AG08395 (cell line): ENCODE results near the gene TMEM239.
"Not testable (repeated sequence)": the region's sequence is repeated elsewhere in the genome, so short reads cannot be mapped to it uniquely, and the experiment has no call there.

Experiments
- DNase-seq: peaks from one replicate; pipeline ENCODE4 v3.0.0; 2012; ENCODE audit warnings: mixed read lengths, low spot score

TMEM239 gene

DNA sequence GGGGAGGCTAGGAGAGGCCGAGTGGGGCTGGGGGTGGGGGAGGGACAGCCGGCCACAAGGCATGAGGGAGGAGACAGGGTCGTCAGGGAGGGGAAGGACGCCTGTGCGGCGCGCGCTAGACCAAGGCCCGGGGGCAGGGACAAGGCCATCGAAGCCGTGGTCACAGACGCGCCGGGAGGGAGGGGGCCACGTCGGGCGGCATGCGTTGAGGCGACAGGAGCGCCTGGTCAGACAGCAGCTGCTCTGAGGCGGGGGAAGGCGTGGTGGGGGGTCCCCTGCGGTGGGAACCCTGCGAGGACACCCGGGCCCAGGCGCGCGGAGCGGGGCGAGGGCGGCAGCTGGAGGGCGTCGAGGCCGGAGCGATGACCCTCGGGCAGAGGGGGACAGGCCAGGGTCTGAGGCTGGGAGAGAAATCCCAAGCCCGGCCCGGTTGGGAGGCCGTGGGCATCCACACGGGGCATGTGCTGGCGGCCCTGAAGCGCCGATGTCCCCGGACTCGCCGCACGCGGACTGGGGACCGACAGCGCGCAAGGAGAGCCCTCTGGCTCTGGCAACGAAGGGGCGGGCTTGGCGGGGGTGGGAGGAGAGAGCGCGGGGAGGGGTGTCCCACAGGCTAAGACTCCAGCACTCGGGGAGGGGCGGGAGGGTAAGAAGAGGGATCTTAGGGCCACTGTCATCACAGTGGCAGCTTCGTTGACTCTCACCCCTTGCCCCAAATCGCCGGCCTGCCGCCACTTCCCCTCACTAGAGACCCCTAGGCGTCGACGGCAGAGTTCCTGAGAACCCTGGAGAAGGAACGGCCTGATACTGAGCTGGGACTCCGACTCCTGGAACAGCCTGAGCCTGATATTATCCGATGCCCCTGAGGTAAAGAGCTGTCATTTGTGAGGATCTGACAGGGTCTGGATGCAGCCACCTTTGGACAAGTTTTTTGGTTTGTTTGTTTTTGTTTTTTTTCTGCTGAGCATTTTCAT, 5.0 kb downstream of the TMEM239 start:
- no peak for DNase-seq

DNA sequence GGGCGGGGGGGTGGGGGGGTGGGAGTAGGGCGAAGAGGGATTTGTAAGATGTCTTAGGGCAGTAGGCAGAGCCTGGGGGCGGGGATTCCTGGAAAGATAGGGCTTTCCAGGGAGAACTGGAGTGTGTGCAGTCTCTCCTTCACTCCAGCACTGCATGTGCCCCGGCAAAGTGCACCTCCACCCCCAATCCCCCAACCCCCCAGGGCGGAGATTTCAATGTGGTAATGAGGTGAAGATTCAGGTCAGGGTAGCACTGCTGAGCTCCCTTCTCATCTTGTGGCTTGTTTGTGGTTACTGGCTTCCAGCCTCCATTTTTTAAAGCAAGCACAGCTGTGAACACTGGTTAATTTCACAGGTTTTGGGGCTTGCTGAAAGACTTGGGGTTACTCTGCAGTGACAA, 5.9 kb downstream of the TMEM239 start:
- DNase-seq = no peak

GRCh38 chr20:2825761-2826160, 9.6 kb downstream of the TMEM239 start:
- DNase-seq = no peak

GRCh38 chr20:2826655-2827054, 10.5 kb downstream of the TMEM239 start:
- DNase-seq = no peak

- no peak for DNase-seq
These were observed 13.2 kb downstream of the TMEM239 start for GRCh38 chr20:2829376-2829775.

DNA sequence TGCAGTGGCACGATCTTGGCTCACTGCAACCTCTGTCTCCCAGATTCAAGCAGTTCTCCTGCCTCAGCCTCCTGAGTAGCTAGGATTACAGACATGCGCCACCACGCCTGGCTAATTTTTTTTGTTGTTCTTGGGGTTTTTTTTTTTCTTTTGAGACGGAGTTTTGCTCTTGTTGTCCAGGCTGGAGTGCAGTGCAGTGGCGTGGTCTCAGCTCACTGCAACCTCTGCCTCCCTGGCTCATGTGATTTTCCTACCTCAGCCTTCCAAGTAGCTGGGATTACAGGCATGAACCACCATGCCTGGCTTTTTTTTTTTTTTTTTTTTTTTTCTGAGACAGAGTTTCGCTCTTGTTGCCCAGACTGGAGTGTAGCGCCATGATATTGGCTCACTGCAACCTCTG, 15.0 kb downstream of the TMEM239 start:
- not testable (repeated sequence) for DNase-seq

GRCh38 chr20:2833761-2834160, 17.6 kb downstream of the TMEM239 start:
- no peak for DNase-seq

- DNase-seq = no peak
These were observed 18.4 kb downstream of the TMEM239 start for GRCh38 chr20:2834401-2835110.

- no peak for DNase-seq
These were observed 19.2 kb downstream of the TMEM239 start for GRCh38 chr20:2835331-2835796.

- DNase-seq = no peak
These were observed 19.9 kb downstream of the TMEM239 start for GRCh38 chr20:2836035-2836434.

DNA sequence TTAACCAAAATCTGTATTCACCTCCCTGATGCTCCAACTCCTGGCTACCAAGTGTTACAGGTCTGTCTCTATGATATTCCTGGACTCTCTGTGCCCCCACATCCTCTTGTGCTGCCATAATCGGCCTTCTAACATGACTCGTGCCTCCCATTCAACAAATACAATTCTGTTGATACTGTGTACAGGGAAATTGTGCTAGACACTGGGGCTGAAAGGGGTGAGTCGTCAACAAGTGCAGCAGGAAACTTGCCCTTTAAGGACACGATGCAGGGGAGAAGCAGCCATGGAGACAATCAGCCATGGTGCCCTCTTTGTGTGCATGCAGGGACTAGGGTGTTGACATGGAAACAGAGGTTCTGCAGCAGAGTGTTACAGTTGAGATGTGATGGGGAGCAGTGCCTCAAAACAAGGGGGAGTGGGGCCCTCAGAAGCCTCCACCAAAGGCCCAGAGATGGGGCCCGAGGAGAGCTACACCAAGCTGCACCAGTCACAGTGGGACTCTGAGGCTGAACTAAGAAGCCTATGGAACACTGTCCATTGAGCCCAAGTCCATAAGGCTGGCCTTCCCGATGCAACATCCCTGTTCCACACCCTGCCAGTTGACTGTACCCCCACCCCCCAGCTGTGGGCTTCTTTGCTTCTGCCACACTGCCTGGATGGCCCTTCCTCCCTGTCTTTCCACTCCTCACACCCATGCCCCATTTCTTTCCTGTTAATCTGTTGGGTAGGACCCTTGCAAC, 21.2 kb downstream of the TMEM239 start:
- no peak for DNase-seq

DNA sequence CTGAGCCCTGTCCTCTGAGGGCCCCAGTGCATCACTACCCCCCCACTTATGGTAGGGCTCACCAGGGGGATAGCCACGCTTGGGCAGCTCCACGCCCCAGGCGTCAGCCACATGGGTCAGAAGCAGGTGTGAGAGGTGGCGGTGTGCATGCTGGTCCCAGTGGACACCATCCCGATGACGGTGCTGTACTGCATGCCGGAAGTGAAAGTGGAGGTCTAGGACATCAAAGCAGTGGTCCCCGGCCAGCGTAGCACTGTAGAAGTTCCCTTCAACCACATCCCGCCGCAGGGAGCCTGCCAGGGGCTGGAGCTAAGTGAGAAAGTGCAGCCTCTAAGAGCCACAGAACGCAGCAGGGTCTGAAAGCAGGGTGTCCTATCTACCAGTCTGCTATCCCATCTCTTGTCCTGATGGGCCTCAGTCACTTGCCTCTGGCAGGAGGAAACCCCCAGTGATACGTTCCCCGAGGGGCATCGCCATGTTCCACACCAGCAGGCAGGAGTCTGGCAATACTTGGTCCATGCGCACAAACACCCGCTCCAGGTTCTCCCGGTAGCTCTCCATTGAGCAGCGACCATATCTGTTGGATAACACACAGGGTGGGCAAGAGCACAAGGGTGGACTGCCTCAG, 22.1 kb downstream of the TMEM239 start:
- no peak for DNase-seq

- DNase-seq = no peak
These were observed 22.9 kb downstream of the TMEM239 start for GRCh38 chr20:2838847-2839671.

- DNase-seq = no peak
These were observed 23.6 kb downstream of the TMEM239 start for GRCh38 chr20:2839732-2840137.

DNA sequence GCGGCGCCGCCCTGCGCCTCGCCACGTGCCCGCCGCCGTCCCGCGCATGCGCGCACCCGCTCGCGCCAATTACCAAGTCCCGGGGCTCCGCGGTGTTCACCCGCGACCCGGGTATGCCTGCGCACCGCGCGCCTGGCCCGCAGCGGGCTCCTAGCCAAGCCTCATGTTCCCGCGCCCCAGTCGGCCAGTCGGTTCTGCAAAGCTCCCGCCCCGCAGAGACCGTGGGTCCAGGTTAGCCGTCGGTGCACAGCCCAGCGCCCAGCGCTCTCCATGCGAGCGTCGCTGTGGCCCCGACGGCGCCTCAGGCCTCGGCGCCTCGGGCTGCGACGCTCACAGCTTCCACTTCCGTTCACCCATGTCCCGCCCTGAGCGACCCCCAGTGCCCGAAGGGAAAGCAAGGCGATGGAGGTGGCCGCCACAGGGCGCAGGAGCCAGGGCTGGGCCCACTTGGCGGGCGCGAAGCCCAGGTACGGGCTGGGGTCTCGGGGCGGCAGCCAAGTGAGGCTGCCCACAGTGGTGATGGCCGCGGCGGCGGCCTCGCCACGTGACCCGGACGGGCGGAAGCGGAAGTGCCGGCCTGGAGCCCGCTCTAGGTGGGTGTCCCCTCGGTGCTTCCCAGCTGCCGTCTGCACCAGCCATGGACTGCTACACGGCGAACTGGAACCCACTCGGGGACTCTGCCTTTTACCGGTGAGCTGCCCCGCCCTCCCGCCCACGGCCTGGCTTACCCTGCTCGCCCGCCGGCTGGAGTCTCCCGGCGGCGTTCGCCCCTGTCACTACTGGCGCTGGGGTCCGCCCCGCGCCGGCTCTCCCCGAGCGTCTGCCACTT, 24.2 kb downstream of the TMEM239 start, which contains the start of the genes PCED1A and VPS16:
TSS of gene PCED1A (minus strand) at position 518 of the 829 bp plus-strand sequence. CDS start 743 bp downstream, outside the sequence.
TSS of gene VPS16 (plus strand) at position 608 of the 829 bp plus-strand sequence. CDS start at position 638, 30 bp downstream.
- DNase-seq = peak; percentile 97

DNA sequence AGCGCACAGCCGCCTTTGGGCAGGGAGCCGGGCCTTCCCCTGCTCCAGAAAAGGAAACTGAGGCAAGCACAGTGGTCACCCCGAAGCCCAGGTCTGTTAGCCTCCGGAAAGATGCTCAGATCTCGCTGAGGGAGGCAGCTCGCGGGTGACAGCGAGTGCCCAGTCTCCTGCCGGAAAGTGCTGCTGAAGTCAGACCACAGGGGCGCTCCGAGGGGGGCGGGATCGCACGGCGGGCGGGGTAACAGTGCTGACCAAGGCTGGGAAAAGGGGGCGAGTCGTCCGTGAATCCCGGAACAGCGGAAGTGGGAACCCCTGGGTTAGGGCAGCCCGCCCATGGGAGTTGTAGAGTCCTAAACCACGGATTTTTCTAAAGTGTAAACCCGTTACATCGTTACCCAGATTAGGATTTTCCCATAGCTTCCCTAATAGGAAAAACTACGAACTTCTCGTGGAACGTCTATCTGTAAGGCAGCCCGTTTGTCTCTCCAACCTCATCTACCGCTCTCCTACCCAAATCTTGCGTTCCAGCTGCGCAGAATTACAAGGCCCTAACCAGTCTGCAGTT, 24.9 kb downstream of the TMEM239 start:
- peak; percentile 79 for DNase-seq

DNA sequence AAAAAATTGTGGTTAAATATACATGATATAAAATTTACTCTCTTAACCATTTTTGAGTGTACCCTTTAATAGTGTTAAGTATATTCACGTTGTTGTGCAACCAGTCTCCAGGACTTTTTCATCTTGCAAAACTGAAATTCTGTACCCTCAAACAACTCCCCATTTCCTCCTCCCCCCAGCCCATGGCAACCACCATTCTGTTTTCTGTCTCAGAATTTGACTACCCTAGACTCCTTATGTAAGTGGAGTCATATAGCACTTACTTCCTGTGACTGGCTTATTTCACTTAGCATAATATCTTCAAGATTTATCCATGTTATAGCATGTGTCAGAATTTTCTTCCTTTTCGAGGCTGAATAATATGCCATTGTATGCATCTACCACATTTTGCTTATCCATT, 29.4 kb downstream of the TMEM239 start:
- DNase-seq = no peak

GRCh38 chr20:2846698-2847097, 30.5 kb downstream of the TMEM239 start:
- DNase-seq = no peak

DNA sequence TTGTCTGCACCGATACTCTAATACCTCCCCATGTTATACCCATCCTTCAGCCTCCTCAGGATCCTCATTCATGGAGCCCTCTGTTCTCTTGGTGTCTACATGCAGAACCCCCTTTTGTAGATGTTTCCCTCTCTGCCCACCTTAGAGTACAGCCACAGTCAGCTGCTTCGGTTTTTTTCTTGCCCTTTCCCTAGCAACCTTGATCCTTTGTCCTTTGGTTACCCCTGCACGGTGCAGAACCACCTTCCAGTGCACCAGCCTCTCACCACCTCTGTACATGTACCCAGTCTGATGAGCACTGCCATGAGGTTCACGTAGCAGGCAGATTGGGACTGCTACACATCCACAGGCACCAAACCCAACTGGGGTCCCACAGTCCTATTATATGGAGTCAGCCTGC, 31.6 kb downstream of the TMEM239 start:
- DNase-seq = no peak
